Urinary bladder (tissue), 4 donors: ENCODE measurements around the gene PRKCZ. TPM values are rescaled to one million over a fixed set of nuclear protein-coding genes. Genes with fewer than 3 reads are reported as not detected.
A peak's percentile ranks its signal among the peaks of the same experiment; 100 is the strongest.

Experiments
- DNase-seq: peaks from one replicate; pipeline ENCODE4 v3.0.0-alpha.2; 2015; ENCODE audit errors: extremely low spot score
- H3K27ac ChIP-seq: one replicate; pipeline ENCODE4 v1.5.1; 2013; ENCODE audit warnings: low read depth, mild to moderate bottlenecking, moderate library complexity
- H3K36me3 ChIP-seq: one replicate; pipeline ENCODE4 v1.6.1; 2013; ENCODE audit warnings: mild to moderate bottlenecking, moderate library complexity; ENCODE audit not compliant: insufficient read depth
- H3K4me1 ChIP-seq: one replicate; pipeline ENCODE4 v1.6.1; 2013; ENCODE audit warnings: mild to moderate bottlenecking, moderate library complexity; ENCODE audit not compliant: insufficient read depth
- H3K4me3 ChIP-seq: one replicate; pipeline ENCODE4 v1.5.1; 2013; ENCODE audit warnings: low read depth, low read length
- WGBS: extraction: QIAGEN DNeasy Blood & Tissue Kit; methylation state at CpG from one replicate; pipeline ENCODE4 v1.1.7; 2013; 5-methylcytosine and 5-hydroxymethylcytosine counted together
- polyA plus RNA-seq: library from polyadenylated mRNA; stranded (reverse); fragments of 200-250 nt; gene quantifications from one replicate; pipeline ENCODE4 v1.2.3, GENCODE V29; 2013
- total RNA-seq: library from RNA; depleted of rRNA; stranded (reverse); fragments of >200 nt; gene quantifications from one replicate; pipeline ENCODE4 v1.2.3, GENCODE V29; 2014
- donor health status: healthy with polysubstance abuse.
- donor health status: healthy.

The PRKCZ gene
- total and polyA plus RNA-seq, 2 donors, result 6.3 to 6.6 TPM

GRCh38 chr1:2045468-2046173 is 4.6 kb upstream of the PRKCZ start:
- Histone ChIP-seq H3K4me3 (no peak overlapping the region), H3K27ac (no peak overlapping the region), H3K36me3 (no peaks in the 10 kb centered on the region), H3K4me1 (peaks cover 2% of the 10 kb centered on the region)
- WGBS, result 51% methylated on average over 15 of the region's 15 CpGs
- DNase-seq, result no peak

GRCh38 chr1:2046174-2046917 is 3.9 kb upstream of the PRKCZ start:
- WGBS, result 29% methylated on average over 20 of the region's 20 CpGs
- Histone ChIP-seq H3K4me3 (no peak overlapping the region), H3K36me3 (no peaks in the 10 kb centered on the region), H3K4me1 (peaks cover 2% of the 10 kb centered on the region), H3K27ac (no peak overlapping the region)
- DNase-seq, result no peak

GRCh38 chr1:2046953-2047748 is 3.1 kb upstream of the PRKCZ start:
- WGBS, result 55% methylated on average over 25 of the region's 25 CpGs
- H3K36me3 ChIP-seq, result no peaks in the 10 kb centered on the region
- H3K27ac ChIP-seq, result no peak overlapping the region

GRCh38 chr1:2047749-2048729 is 2.2 kb upstream of the PRKCZ start:
- H3K27ac ChIP-seq, result no peak overlapping the region
- H3K4me3 ChIP-seq, result no peak overlapping the region
- H3K4me1 ChIP-seq, result peaks cover 2% of the 10 kb centered on the region
- H3K36me3 ChIP-seq, result no peaks in the 10 kb centered on the region
- DNase-seq, result no peak
- 71% methylated on average over 25 of the region's 25 CpGs for WGBS

More at GRCh38 chr1:2046953-2047748, 3.1 kb upstream of the PRKCZ start:
- Histone ChIP-seq H3K4me3 (no peak overlapping the region), H3K4me1 (peaks cover 2% of the 10 kb centered on the region)
- no peak for DNase-seq

- Histone ChIP-seq H3K36me3 (no peaks in the 10 kb centered on the region), H3K4me1 (peaks cover 2% of the 10 kb centered on the region), H3K27ac (no peak overlapping the region), H3K4me3 (peak overlapping the region; percentile 57)
- 31% methylated on average over 14 of the region's 14 CpGs for WGBS
- DNase-seq, result no peak
Observed at GRCh38 chr1:2049225-2049717, 940 bp upstream of the PRKCZ start.

- DNase-seq, result no peak
- H3K27ac ChIP-seq, result no peak overlapping the region
- H3K4me1 ChIP-seq, result no peaks in the 10 kb centered on the region
- under 1% methylated on average over 49 of the region's 51 CpGs for WGBS
- H3K36me3 ChIP-seq, result no peaks in the 10 kb centered on the region
- H3K4me3 ChIP-seq, result peak overlapping the region; percentile 57
Observed at GRCh38 chr1:2050461-2050792, 216 bp downstream of the PRKCZ start.

GRCh38 chr1:2050793-2051682 is 827 bp downstream of the PRKCZ start:
- WGBS, result 8% methylated on average over 84 of the region's 84 CpGs
- H3K4me3 ChIP-seq, result peak overlapping the region; percentile 57

GRCh38 chr1:2052054-2052679 is 2.0 kb downstream of the PRKCZ start:
- no peak overlapping the region for H3K27ac ChIP-seq
- 66% methylated on average over 16 of the region's 16 CpGs for WGBS
- H3K4me3 ChIP-seq, result no peak overlapping the region
- DNase-seq, result no peak
- H3K4me1 ChIP-seq, result no peaks in the 10 kb centered on the region
- H3K36me3 ChIP-seq, result no peaks in the 10 kb centered on the region

More at GRCh38 chr1:2050793-2051682, 827 bp downstream of the PRKCZ start:
- no peaks in the 10 kb centered on the region for H3K36me3 ChIP-seq
- no peak for DNase-seq
- H3K27ac ChIP-seq, result no peak overlapping the region
- no peaks in the 10 kb centered on the region for H3K4me1 ChIP-seq

GRCh38 chr1:2052756-2053155 is 2.5 kb downstream of the PRKCZ start:
- H3K4me1 ChIP-seq, result no peaks in the 10 kb centered on the region
- DNase-seq, result no peak
- 90% methylated on average over 10 of the region's 10 CpGs for WGBS
- H3K36me3 ChIP-seq, result no peaks in the 10 kb centered on the region
- H3K27ac ChIP-seq, result no peak overlapping the region
- H3K4me3 ChIP-seq, result no peak overlapping the region

- no peak overlapping the region for H3K27ac ChIP-seq
- DNase-seq, result no peak
- 76% methylated on average over 17 of the region's 17 CpGs for WGBS
Observed at GRCh38 chr1:2053217-2053616, 3.0 kb downstream of the PRKCZ start.

GRCh38 chr1:2053784-2054376 is 3.7 kb downstream of the PRKCZ start:
- WGBS, result 82% methylated on average over 12 of the region's 12 CpGs

More at GRCh38 chr1:2053217-2053616, 3.0 kb downstream of the PRKCZ start:
- Histone ChIP-seq H3K4me3 (no peak overlapping the region), H3K4me1 (no peaks in the 10 kb centered on the region), H3K36me3 (no peaks in the 10 kb centered on the region)

More at GRCh38 chr1:2053784-2054376, 3.7 kb downstream of the PRKCZ start:
- Histone ChIP-seq H3K4me3 (no peak overlapping the region), H3K27ac (no peak overlapping the region), H3K36me3 (no peaks in the 10 kb centered on the region), H3K4me1 (no peaks in the 10 kb centered on the region)
- no peak for DNase-seq
